NCI-H1417 treated with DMSO at 0.1 percent for 48 hours (cell line): ENCODE results near the gene LRRC55.

Experiments used
- DNase-seq: peaks from one replicate; lab custom pipeline; 2025; lab: John Stamatoyannopoulos, UW

The LRRC55 gene

DNA sequence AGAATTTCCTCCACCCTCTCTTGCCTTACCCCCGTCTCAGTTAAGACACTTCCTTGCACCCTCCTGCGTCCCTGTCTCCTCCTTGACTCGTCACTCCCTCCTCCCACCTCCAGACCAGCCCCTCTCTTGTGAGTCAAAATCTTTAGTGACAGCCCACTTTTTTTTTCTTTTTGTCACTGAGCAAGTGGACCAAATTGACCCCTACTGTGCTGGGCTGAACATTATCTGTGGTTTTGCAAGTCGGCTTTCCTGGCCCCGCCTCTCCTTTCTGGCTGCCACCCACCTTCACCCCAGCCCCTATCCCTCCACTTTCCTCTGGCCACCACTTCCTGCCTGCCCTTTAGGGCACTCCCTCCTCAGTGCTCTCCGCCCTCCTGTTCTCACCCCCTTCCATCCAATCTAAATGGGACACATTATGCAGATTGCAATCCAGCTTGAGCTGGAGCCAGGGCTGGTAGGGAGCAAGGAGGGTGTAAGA lies 55.5 kb downstream of the LRRC55 start, which contains the start of gene APLNR:
APLNR (minus strand) TSS at position 47 of the 478 bp plus-strand sequence. CDS start 246 bp downstream, outside the sequence.
- DNase-seq = no peak

- no peak for DNase-seq
Observed at GRCh38 chr11:57239348-57239747, 57.6 kb downstream of the LRRC55 start.

DNA sequence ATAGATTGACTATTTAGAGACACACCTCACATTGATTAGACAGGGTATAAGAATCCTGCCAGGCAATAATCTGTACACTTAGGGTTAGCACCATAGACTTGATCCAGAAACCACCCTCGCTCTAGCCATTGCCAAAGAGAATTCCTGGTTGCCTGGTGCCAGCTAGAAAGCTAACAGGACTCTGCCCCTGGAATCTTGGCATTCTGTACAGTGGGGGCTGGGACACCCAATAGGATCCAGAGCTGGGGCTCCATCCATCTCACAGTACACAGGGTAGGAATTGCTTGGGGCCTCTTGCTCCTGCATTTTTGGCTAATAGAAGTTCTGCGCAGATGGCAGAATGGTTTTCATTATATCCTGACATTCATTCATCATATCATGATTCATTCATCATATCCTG lies 58.3 kb downstream of the LRRC55 start:
- no peak for DNase-seq

GRCh38 chr11:57240757-57241156 lies 59.0 kb downstream of the LRRC55 start:
- DNase-seq = no peak
